GM18517 (cell line): ENCODE data around the gene CD274.
A peak's percentile ranks its signal among the peaks of the same experiment; 100 is the strongest.
"Not testable (repeated sequence)": the region's sequence is repeated elsewhere in the genome, so short reads cannot be mapped to it uniquely, and the experiment has no call there.

Experiments used
- ATAC-seq: cut with Tn5 transposase; IDR thresholded peaks from one replicate; pipeline ENCODE4 v1.9.1; 2021; ENCODE audit warnings: mild to moderate bottlenecking, moderate library complexity; ENCODE audit not compliant: unreplicated experiment

CD274 gene

DNA sequence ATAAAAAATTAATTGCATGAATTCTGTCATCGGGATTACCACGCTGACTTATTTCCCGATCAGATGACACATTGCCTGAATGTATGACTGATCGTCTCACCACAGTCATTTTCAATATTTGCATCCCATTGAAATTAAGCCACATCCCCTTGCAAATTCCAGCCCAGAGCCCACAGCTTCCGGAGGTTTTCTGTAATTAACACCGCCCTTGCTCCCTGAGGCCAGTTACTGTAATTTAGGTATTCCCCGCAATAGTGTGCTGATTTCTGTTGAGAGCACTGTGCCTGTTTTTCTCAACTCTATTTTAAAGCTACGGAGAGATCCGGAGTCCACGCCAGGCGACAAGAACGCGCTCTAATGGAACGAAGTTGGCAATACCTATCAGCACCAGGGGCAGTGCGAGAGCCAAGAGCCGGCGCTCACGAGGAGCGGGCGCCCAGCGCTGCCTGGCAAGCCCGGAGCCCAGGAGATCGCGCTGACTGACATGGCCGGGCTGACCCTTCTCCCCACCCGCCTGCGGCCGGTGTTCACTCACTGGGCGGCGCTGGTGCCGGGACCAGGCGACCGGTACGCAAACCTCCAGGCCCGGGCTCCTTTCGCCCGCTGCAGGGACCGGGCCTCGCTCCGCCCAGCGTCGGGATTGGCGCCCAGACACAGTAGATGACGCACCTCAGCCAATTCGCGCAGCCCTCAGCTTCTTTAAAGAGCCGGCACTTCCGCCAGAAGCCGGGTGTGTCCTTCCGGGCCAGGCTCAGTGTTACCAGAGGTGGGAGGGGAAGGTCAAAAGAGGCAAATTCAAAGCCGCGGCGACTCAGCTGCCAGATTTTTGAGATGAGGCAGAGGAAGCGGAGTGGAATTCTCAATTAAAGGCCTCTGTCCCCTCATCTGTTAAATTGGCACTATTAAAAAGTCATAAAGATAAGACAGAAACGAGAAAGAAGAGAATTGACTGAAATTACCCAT is 12.8 kb upstream of the CD274 start, which contains the start of gene PLGRKT:
TSS of gene PLGRKT (minus strand) at position 672 of the 963 bp plus-strand sequence. CDS start 5,948 bp downstream, outside the sequence.
- ATAC-seq = peak; percentile 87

DNA sequence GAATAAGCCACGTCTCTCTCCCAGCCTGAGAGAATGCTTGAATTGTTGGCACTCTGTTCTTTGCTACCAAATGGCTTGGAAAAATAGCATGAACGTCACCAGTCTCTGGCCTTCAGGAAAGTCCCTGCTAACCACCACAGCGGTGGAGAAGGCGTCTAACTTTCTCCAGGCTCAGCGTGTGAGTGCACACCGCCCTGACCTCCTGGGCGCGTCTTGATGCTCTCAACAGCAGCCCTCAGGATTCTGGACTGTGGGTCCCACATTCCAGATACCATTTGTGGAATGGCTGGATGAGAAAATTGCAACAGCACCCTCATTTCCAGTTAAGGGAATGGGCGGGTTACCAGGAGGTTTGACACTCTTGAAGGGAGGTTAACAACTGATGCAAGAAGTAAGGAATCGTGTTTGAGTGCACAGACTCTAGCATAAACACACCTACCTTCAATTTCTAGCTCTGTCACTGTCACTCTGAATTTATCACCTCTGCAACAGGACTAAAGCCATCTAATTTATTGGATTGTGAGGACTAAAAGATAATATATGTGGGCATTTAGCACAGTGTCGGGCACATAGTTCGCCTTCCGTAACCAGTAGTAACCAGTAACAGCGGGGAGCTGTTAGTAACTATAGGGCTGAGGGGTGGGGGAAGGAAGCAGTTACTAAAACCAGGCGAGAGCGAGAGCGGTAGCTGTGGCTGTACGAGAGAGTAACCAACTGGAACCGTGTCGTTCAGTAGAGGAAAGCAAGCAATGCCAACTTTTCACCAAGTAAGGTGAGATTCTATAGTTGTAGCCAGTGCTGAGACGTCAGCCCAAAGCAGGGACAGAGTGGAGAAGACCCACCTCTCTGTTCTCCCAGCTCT is 11.8 kb upstream of the CD274 start:
- ATAC-seq = peak; percentile 67

DNA sequence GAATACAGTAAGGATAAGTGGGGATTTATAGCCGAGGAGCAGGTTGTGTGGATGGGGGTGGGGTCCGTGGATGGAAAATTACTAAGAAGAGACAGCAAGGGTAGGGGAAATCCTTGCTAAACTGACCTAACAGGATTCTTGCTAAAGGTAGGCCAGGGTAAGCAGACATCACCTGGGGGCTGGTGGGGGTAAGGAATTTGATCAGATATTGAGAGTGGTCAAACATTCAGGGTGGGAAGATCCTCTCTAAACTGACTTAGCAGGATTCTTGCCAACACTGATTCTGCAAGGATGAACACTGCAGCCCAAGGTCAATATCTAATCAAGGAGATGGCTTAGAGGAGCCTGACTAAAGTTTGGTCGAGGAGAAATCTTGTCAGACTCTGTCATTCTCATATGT is 9.9 kb upstream of the CD274 start:
- no peak for ATAC-seq

DNA sequence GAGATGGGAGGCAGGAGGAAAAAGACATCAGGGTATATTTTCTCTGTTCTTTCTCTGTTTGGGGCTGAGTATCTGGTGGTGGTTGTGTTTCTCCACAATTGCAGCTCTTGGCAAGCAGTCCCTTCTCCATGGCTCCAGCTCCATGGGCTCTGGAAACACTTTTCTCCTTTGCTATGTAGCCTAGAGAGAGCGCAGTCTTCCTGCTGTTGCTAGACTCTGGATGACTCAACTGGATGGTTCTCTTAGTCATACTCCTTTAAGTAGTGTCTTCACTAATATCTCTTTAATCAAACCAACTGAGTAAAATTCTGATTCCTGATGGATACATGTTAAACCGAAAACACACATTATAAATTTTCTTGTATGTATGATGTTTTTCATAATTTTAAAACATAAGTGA is 9.3 kb upstream of the CD274 start:
- ATAC-seq = no peak

DNA sequence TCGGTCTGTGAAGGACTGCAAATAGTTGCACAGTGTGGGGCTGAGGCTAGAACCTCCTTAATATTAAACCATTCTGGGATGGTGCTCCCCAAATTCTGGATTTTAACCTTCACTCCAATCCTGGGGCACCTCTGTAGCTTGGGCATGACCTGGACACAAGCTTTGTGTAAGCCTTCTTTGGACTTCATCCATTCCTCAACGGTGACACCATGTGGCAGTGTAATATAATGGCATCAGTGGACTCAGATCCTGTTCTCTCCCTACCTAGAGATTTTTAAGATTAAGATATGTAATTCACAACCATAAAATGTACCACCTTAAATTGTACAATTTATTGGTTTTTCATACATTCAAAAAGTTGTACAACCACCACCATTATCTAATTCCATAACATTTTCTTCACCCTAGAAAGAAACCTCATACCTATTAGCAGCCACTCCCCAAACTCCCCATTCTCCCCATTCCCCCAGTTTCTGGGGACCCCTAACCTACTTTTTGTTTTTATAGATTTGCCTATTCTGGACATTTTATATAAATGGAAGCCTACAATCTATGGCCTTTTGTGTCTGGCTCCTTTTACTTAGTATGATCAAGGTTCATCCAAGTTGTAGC is 7.8 kb upstream of the CD274 start:
- ATAC-seq = no peak

DNA sequence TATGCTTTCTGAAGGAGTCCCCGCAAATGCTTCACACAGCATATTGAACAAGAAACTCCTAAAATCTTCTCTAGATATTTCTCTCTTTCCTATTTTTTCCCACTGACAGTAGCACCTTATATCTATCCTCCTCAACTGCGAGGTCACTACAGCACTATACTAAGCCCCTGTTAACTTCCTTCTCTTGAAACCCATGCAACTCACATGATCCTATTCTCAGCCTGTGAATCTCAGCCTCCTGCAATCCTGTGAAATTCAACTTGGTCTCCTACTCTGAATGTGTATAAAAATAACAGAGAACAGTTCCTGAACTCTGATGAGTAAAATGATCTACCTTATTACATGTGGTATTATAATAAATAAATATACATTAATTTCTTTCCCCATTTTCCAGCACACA is 6.5 kb upstream of the CD274 start:
- ATAC-seq = no peak

DNA sequence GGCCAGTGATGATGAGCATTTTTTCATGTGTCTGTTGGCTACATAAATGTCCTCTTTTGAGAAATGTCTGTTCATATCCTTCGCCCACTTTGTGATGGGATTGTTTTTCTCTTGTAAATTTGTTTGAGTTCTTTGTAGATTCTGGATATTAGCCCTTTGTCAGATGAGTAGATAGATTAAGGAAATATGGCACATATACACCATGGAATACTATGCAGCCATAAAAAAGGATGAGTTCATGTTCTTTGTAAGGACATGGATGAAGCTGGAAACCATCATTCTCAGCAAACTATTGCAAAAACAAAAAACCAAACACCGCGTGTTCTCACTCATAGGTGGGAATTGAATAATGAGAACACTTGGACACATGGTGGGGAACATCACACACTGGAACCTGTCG is 5.2 kb upstream of the CD274 start:
- ATAC-seq = not testable (repeated sequence)

DNA sequence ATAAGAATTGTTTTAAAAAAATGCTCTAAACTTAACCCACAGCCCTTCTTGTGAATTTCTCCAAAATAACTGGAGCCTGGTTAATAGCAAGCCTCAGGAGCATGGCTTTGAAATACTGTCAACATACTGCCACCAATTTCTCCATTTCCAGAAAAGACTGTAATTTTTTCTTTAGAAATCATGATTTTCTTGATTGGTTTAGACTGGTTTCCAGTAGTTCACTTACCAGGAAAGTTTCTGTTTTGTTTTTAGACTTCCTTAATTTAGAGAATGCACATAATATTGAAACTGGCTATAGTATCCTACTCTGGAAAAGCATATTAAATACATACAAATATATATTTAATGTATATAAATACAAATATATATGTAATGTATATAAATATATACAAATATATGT is 4.5 kb upstream of the CD274 start:
- ATAC-seq = no peak

DNA sequence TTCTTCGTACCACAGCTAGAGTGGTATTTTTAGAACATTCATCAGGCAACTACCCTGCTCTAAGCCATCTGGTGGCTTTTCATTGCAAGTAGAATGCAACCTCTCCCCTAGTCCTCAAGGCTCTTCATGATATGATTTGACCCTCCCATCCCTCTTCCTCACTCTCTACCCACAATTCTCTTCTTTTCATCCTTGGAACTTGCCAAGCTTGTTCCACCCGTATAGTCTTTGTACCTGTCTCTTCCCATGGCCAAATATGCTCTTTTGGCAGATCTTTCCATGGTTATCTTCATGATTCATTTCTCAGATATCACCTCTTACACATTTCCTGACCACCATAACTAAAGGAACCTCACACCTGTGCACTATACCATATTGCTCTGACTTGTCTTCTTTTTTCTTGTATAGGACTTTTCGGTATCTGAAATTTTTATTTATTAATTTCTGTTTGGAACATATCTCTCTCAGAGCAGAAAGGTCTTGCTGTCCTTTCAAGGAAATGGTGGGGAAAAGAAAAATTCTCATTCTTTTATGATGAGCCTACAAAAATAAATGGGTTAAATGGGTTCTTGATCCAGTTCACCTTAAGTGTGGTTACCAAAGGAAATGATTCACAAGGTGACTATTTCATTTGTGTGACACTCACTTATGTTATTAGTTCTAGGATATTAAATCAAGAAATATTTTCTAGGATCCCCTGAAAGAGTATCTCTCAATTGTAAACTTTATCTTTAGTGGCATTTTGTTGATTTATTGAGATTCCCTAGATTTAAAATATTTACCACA is 3.7 kb upstream of the CD274 start:
- no peak for ATAC-seq

DNA sequence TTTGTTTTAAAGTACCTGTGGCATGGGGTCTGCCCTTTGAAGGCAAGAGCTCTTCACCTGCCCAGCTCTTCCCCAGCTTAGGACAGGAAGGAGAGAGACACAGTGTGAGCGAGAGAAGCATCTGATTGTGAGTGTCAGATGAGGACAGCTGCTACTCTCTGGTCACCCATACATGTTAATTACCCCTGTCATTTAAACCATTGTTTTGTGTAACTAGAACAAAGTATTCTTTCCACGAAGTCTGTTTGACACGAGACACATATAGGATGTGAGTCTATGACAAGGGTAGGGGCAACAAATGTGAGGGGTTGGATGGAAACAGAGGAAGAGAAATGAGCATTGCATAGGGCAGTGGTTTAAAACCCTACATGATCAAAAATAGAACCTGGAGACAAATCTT is 3.0 kb upstream of the CD274 start:
- no peak for ATAC-seq

DNA sequence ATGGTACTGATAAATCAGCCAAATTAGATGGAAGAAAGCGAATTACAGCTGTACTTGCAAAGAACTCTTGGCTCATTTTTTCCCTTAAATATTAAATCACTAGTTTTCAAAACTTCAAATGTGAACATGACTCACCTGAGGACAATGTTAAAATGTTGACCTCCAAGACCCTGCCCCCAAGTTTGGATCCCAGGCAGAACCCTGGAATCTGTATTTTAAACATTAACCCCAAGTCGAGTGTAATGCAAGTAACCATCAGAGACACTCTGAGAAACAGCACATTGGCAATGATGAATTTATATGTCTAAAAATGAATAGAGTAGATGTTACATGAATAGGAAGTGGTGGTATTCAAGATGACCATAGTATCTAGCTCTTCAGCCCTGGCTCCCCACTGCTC is 2.3 kb upstream of the CD274 start:
- ATAC-seq = no peak

DNA sequence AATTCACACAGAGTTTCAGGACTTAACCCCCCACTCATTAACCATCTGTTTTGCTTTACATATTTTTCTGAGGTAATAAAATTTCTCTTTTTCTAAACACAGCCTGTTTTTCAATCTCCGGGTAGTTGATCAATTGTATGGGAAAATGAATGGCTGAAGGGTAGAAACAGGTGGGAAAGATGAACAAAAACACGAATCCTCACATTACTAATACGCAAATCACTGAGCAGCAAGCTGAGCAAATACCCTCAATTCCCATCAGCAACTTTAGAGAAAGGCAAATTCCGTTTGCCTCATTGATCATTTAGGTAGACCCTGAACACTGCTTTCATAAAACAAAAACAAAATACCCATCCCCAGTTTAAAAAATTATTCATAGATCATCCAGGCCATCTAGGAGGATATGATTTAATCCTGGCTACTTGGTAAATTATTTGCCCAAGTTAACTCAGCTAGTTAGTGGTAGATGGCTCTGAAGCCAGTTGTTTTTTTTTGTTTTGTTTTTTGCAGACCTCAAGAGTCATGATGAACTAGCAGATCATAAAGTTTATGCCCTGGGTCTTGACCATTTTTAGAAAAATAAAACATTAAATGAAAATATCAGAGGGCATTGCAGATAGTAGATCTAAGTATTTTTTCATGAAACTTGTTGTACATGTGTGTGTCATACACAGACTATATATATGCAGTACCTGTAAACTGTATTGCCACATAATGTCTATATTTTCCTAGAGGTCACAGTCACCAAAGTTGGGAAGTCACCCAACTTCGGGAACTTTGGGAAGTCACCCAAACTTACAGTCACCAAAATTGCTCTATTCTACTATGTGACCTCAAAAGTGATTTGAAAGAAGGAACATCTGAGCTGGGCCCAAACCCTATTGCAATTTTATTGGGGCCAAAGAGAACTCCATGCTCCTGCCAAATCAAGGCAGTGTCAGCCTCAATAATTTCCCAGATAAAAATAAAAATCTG is 1.6 kb upstream of the CD274 start:
- no peak for ATAC-seq

DNA sequence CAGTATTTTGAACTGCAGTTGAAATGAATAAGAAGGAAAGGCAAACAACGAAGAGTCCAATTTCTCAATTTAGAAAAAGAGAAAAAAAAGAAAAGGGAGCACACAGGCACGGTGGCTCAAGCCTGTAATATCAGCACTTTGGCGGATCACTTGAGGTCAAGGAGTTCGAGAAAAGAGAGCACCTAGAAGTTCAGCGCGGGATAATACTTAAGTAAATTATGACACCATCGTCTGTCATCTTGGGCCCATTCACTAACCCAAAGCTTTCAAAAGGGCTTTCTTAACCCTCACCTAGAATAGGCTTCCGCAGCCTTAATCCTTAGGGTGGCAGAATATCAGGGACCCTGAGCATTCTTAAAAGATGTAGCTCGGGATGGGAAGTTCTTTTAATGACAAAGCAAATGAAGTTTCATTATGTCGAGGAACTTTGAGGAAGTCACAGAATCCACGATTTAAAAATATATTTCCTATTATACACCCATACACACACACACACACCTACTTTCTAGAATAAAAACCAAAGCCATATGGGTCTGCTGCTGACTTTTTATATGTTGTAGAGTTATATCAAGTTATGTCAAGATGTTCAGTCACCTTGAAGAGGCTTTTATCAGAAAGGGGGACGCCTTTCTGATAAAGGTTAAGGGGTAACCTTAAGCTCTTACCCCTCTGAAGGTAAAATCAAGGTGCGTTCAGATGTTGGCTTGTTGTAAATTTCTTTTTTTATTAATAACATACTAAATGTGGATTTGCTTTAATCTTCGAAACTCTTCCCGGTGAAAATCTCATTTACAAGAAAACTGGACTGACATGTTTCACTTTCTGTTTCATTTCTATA is 602 bp upstream of the CD274 start:
- ATAC-seq = no peak

DNA sequence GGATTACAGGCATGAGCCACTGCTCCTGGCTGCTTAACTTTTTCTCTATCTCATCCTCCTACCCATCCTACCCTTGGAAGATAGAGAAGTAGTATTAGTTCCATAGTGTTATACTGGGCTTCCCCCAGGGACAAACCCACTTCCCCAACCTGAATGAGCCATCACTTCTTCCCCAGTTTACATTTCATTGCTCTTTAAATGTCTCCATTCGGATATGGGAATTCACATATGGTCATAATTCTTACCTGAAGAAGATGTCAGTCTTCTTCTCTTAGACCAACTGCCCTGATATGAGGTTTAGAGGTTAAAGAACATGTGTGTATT is 1.9 kb downstream of the CD274 start:
- no peak for ATAC-seq

DNA sequence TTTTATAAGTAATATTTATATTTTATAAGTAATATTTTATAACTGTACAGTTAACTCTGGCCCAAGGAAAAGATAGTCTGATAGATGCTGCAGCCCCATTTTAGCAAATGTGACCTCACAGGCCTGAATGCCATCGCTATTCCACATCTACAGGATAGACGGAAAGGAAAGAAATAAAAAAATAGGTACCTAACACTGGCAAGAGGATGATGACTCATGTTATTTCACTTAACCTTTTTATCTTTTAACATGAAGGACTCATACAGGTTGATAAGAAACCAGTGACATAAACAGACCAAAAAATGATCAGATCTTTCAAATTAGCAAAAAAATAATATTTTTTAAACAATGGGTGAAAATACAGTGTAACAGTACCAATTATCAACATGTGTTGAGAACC is 2.7 kb downstream of the CD274 start:
- ATAC-seq = no peak

DNA sequence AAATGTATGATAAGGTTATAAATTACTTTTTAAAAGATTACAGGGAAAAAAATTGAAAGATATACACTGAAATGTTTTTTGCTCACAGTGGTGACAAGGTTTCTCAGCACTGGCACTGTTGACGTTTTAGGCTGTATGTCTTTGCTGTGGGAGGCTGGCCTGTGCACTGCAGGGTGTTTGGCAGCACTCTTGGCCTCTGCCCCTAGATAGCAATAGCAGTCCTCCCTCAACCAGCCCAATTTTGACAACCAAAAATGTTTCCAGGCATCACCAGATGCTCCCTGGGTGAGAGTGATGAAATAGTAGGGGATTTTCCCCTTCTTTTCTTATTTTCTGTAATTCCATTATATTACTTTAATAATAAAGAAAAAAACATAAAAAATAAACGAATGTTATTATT is 3.3 kb downstream of the CD274 start:
- no peak for ATAC-seq

DNA sequence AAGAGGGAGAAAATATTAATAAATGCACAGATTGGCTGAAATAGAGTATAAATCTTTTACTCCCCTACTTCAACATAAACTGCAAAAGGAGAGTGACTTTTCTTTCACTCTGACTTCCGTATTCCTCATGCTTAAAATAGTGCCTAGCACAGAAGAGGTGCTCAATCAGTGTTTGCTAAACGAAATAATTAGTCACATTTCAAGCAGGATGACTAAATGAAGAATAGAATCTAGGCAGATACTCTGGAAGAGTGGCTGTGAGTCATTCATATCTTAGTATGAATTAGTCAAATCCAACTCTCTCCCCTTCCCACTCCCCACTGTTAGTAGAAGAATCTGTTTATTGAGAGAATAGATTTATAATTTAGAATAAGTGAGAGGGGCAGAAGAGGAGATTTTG is 4.8 kb downstream of the CD274 start:
- no peak for ATAC-seq

DNA sequence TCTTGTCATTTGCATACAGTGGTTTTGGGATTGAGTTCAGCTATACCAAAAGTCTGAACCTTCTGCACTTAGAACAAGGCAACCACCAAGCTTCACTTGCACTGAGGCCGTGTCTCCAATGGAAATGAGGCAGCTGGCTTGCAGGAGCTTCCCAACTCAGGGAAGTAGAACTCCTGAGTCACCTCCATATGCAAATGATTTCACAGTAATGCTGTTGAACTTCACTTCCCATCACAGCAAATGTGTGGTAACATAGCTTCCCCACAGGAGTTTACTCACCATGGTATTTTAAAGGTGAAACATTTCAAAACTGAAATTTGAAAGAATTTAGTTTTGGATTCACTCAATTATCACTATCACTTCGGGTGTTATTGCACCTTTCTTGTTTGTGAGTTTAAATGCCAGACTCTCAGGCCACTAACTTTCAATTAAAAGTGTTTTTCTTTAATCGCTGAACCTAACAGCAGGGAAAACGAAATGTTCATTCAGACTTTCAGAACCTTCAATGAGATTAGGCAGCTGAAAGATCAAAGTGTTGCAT is 9.0 kb downstream of the CD274 start:
- ATAC-seq = peak; percentile 58
